A673 (cell line): ENCODE data around the gene MTFMT.

ENCODE experiments used
- EZH2 ChIP-seq: fragments of 200-600 bp; sonication (generic); IDR thresholded peaks from 2 replicates; pipeline ENCODE4 v1.6.1; 2017; ENCODE audit warnings: borderline replicate concordance, low read depth, mild to moderate bottlenecking, mixed read lengths, antibody characterized with exemption, low read length; ENCODE audit not compliant: poor library complexity, severe bottlenecking
- TF ChIP-seq, protein P1 (sequence below): fragments of 300-800, 200-600 bp; sonication (generic); conservative IDR thresholded peaks from 2 replicates; pipeline ENCODE4 v1.5.1; 2017; ENCODE audit warnings: low read depth, mild to moderate bottlenecking, antibody characterized with exemption, low read length, moderate library complexity, mixed read lengths

DNA sequence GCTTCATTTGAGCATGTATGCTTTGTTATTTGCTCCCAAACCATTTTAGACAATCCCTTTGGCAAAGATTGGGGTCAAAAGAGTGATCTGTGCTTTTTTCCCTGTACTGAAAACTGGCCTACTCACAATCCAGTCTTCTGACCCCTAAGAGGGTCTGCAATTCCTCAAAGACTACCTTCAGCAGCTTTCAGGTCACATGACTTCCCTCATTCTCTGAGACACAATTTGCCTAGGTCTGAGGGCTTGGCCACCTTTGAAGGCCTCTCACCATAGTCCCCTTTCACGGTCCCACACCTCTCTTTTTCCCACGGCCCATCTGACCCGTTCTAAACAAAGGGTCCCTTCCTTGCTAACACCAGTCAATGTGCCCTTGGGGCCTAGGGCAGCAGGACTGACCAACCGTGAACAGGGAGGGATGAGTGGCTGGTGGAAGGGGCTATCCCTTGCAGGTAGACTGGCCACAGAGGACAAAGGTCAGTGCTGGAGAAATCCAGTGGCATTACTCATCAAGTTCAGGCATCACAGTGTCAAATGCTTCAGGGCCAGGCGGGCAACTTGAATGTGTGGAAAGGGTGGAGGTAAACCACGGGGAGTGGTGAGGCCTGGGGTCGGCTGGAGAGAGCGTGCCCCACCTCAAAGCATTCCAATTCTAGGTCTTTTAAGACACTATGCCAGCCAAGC lies 27.6 kb upstream of the MTFMT start:
- TF ChIP-seq, protein P1, sequence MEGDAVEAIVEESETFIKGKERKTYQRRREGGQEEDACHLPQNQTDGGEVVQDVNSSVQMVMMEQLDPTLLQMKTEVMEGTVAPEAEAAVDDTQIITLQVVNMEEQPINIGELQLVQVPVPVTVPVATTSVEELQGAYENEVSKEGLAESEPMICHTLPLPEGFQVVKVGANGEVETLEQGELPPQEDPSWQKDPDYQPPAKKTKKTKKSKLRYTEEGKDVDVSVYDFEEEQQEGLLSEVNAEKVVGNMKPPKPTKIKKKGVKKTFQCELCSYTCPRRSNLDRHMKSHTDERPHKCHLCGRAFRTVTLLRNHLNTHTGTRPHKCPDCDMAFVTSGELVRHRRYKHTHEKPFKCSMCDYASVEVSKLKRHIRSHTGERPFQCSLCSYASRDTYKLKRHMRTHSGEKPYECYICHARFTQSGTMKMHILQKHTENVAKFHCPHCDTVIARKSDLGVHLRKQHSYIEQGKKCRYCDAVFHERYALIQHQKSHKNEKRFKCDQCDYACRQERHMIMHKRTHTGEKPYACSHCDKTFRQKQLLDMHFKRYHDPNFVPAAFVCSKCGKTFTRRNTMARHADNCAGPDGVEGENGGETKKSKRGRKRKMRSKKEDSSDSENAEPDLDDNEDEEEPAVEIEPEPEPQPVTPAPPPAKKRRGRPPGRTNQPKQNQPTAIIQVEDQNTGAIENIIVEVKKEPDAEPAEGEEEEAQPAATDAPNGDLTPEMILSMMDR, result no peak
- TF ChIP-seq EZH2, result no peak
